Bronchial epithelial cell (primary cell): ENCODE measurements around the gene RTF2. TPM values are rescaled to one million over a fixed set of nuclear protein-coding genes. Genes with fewer than 3 reads are reported as not detected.
"Not testable (repeated sequence)": the region's sequence is repeated elsewhere in the genome, so short reads cannot be mapped to it uniquely, and the experiment has no call there.

Experiments
- DNase-seq: peaks from one replicate; pipeline ENCODE4 v3.0.0-alpha.2; 2010; ENCODE audit warnings: low read depth
- FAIRE-seq: peaks from 2 replicates; lab custom pipeline; 2011; peaks lifted over from hg19 to GRCh38; lab: Jason Lieb, UNC
- H3K27me3 ChIP-seq: 2 replicates; pipeline ENCODE4 v1.5.1; 2011; ENCODE audit warnings: low read length; ENCODE audit not compliant: control insufficient read depth, insufficient read depth
- H3K36me3 ChIP-seq: 2 replicates; pipeline ENCODE4 v1.5.1; 2011; ENCODE audit warnings: low read length; ENCODE audit not compliant: control insufficient read depth, insufficient read depth
- H3K4me3 ChIP-seq: 2 replicates; pipeline ENCODE4 v1.5.1; 2011; ENCODE audit warnings: mild to moderate bottlenecking, low read depth, low read length, control low read depth
- CTCF ChIP-seq: IDR thresholded peaks from 2 replicates; pipeline ENCODE4 v1.5.1; 2011; ENCODE audit warnings: mild to moderate bottlenecking, moderate library complexity, low read length, control low read depth, inconsistent platforms; ENCODE audit not compliant: insufficient read depth, severe bottlenecking
- total RNA-seq: library from RNA; depleted of rRNA; stranded (reverse); fragments of >200 nt; gene quantifications from 2 replicates; pipeline ENCODE4 v1.2.1, GENCODE V29; 2014

Gene RTF2
- total RNA-seq, 1 donor from 2014 or later, result 60.0 TPM

DNA sequence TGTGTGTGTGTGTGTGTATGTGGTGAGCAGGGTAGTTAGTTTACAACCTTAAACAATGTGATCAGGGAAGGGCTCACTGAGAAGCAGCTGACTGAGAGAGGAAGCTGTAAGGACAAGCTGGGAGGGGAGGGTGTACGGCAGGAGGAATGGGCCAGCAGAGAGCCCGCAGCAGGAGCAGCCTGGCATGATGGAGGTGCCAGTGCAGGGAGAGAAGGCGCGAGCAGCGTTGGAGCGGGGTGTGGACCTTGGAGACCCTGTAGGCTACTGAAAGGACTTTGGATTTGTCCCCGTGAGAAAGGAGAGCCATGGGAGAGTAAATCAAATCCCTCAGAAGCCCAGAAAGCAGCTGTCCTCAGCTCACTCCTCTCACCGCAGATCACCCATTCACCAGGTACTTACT, 83.1 kb downstream of the RTF2 start:
- DNase-seq (no peak), FAIRE-seq (no peak)
- H3K4me3 ChIP-seq, result no peak overlapping the region
- no peaks in the 10 kb centered on the region for H3K36me3 ChIP-seq
- H3K27me3 ChIP-seq, result peaks cover 3% of the 10 kb centered on the region
- TF ChIP-seq CTCF, result no peak

GRCh38 chr20:56552911-56553629, 84.6 kb downstream of the RTF2 start:
- Histone ChIP-seq H3K4me3 (no peak overlapping the region), H3K36me3 (no peaks in the 10 kb centered on the region), H3K27me3 (peaks cover 3% of the 10 kb centered on the region)
- no peak for TF ChIP-seq CTCF
- no peak for FAIRE-seq
- DNase-seq, result no peak

DNA sequence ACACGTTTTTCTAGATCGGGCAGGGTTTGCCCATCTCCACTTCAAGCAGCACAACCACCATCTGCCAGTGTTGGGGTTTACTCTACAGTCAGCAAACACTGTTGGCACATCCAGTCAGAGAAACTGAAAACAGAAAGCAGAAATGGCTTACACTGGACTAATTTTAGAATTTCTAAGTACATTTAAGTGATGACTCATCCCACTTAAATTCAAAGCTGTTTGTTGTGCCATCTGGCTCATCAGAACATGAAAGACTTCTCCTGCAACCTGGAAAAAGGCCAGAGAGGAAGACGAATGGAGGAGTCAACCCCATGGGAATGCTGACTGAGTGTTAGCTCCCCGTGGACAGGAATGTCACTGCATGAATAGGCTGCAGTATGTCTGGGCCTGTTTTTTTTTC, 86.4 kb downstream of the RTF2 start:
- H3K4me3 ChIP-seq, result no peak overlapping the region
- DNase-seq (peak; percentile 96), FAIRE-seq (no peak)
- no peak for TF ChIP-seq CTCF
- no peaks in the 10 kb centered on the region for H3K36me3 ChIP-seq
- peaks cover 3% of the 10 kb centered on the region for H3K27me3 ChIP-seq

- FAIRE-seq (no peak), DNase-seq (no peak)
- no peaks in the 10 kb centered on the region for H3K27me3 ChIP-seq
- TF ChIP-seq CTCF, result no peak
- H3K4me3 ChIP-seq, result no peak overlapping the region
- no peaks in the 10 kb centered on the region for H3K36me3 ChIP-seq
Measured at GRCh38 chr20:56558968-56559367, 90.5 kb downstream of the RTF2 start.

DNA sequence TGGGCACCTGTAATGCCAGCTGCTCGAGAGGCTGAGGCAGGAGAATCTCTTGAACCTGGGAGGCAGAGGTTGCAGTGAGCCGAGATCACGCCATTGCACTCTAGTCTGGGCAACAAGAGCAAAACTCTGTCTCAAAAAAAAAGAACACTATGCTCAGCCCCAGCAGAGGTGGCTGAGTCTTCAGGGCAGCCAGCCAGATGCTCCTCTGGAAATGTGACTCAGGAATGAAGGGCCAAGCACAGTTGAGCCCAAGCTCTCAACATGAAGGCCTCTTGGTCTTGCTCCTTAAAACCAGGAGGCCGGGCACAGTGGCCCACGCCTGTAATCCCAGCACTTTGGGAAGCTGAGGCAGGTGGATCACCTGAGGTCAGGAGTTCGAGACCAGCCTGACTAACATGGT, 96.1 kb downstream of the RTF2 start:
- not testable (repeated sequence) for H3K27me3 ChIP-seq, DNase-seq, FAIRE-seq, H3K36me3 ChIP-seq, H3K4me3 ChIP-seq

- FAIRE-seq, result no peak
- no peak for TF ChIP-seq CTCF
- no peak for DNase-seq
- Histone ChIP-seq H3K27me3 (no peaks in the 10 kb centered on the region), H3K4me3 (no peak overlapping the region), H3K36me3 (no peaks in the 10 kb centered on the region)
Measured at GRCh38 chr20:56565511-56565910, 97.1 kb downstream of the RTF2 start.
